SH-SY5Y (cell line): ENCODE data around the gene GAS2L2.

ENCODE experiments used
- GATA2 ChIP-seq: IDR thresholded peaks from 2 replicates; pipeline ENCODE4 v1.6.1; 2011; ENCODE audit warnings: mild to moderate bottlenecking, low read depth, low read length
- GATA3 ChIP-seq: IDR thresholded peaks from 2 replicates; pipeline ENCODE4 v1.6.1; 2011; ENCODE audit warnings: low read depth, mild to moderate bottlenecking, low read length, moderate library complexity

GRCh38 chr17:35757243-35757642 is 4.2 kb upstream of the GAS2L2 start:
- no peak for TF ChIP-seq GATA2
- no peak for TF ChIP-seq GATA3
